ENCODE data around the gene ITGA3.

The ITGA3 gene

GRCh38 chr17:50130559-50131305, 74.8 kb downstream of the ITGA3 start:
- DNase-seq (ENCODE audit: low read depth) = no peak
- TF ChIP-seq MYC (IDR thresholded peaks at IDR 0.05; ENCODE audit: low read depth, low read length) (no peak), POLR2A (IDR thresholded peaks at IDR 0.05; ENCODE audit: extremely low read depth, insufficient read length) (no peak), CTCF (IDR thresholded peaks at IDR 0.05; ENCODE audit: low read depth, low read length) (no peak), MAX (IDR thresholded peaks at IDR 0.05; ENCODE audit: low read depth, low read length) (no peak)
- no peak overlapping the region for H3K4me3 ChIP-seq (ENCODE audit: low read depth, low read length)

- TF ChIP-seq CTCF (IDR thresholded peaks at IDR 0.05; ENCODE audit: low read depth, low read length) (no peak), MAX (IDR thresholded peaks at IDR 0.05; ENCODE audit: low read depth, low read length) (no peak), MYC (IDR thresholded peaks at IDR 0.05; ENCODE audit: low read depth, low read length) (no peak), POLR2A (IDR thresholded peaks at IDR 0.05; ENCODE audit: extremely low read depth, insufficient read length) (no peak)
- H3K4me3 ChIP-seq (ENCODE audit: low read depth, low read length) = no peak overlapping the region
- no peak for DNase-seq (ENCODE audit: low read depth)
These were observed 76.3 kb downstream of the ITGA3 start for GRCh38 chr17:50132104-50132794.

- no peak overlapping the region for H3K4me3 ChIP-seq (ENCODE audit: low read depth, low read length)
- DNase-seq (ENCODE audit: low read depth) = no peak
- no peak for TF ChIP-seq MAX (IDR thresholded peaks at IDR 0.05; ENCODE audit: low read depth, low read length)
- no peak for TF ChIP-seq MYC (IDR thresholded peaks at IDR 0.05; ENCODE audit: low read depth, low read length)
- TF ChIP-seq POLR2A (IDR thresholded peaks at IDR 0.05; ENCODE audit: extremely low read depth, insufficient read length) = no peak
- TF ChIP-seq CTCF (IDR thresholded peaks at IDR 0.05; ENCODE audit: low read depth, low read length) = no peak
These were observed 77.3 kb downstream of the ITGA3 start for GRCh38 chr17:50133028-50133768.

- no peak for DNase-seq (ENCODE audit: low read depth)
- H3K4me3 ChIP-seq (ENCODE audit: low read depth, low read length) = no peak overlapping the region
- TF ChIP-seq MYC (IDR thresholded peaks at IDR 0.05; ENCODE audit: low read depth, low read length) (no peak), CTCF (IDR thresholded peaks at IDR 0.05; ENCODE audit: low read depth, low read length) (no peak), MAX (IDR thresholded peaks at IDR 0.05; ENCODE audit: low read depth, low read length) (no peak)
These were observed 77.8 kb downstream of the ITGA3 start for GRCh38 chr17:50133769-50134099.

GRCh38 chr17:50134206-50135110, 78.5 kb downstream of the ITGA3 start:
- DNase-seq (ENCODE audit: low read depth) = no peak
- no peak overlapping the region for H3K4me3 ChIP-seq (ENCODE audit: low read depth, low read length)
- TF ChIP-seq MYC (IDR thresholded peaks at IDR 0.05; ENCODE audit: low read depth, low read length) = no peak
- no peak for TF ChIP-seq POLR2A (IDR thresholded peaks at IDR 0.05; ENCODE audit: extremely low read depth, insufficient read length)
- TF ChIP-seq MAX (IDR thresholded peaks at IDR 0.05; ENCODE audit: low read depth, low read length) = no peak
- no peak for TF ChIP-seq CTCF (IDR thresholded peaks at IDR 0.05; ENCODE audit: low read depth, low read length)

All from NB4 (cell line).